GM18909 (cell line): Measurements from ENCODE around the gene IL32.

Experiments used
- ATAC-seq: cut with Tn5 transposase; IDR thresholded peaks from one replicate; pipeline ENCODE4 v1.9.1; 2021; ENCODE audit warnings: mild to moderate bottlenecking; ENCODE audit not compliant: unreplicated experiment, poor library complexity

The IL32 gene

DNA sequence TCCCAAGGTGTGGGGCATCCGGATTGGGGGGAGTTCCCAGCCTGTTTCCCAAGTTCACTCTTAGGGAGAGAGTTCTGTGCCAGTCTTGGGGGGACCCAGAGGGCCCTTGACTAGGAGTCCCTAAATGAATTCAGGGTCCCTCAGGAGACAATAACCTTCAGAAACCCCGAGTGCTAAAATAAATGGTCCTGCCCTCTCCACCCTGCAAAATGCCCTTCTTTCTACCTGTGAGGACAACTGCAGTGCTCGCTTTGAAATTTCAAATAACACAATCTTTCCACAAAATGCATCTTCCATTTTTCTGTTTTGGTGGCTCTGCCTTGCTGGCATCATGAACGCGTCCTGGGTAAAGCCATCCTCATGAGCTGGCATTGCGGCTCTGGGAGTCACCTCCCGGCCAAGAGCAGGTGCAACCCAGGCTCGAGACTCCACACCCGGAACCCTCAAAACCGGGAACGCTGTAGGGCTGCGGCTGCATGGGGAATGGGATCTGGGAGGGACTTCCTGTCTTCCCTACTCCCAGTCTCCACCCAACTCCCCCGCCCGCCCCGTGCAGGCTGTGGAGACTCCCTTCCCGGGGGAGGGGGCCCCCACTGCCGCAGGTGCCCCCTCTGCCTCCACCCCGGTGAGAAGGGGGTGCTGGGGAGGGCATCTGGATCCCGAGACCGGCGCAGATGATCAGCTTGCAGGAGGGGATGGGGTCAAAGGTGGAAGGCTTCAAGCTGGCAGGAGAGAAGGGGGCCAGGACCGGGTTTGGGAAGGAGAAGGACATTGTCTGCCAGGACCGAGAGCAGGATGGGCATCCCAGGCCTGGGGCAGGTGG is 46.8 kb downstream of the IL32 start, which contains the start of gene ZNF205:
Gene ZNF205 (plus strand): TSS at position 529 of the 823 bp plus-strand sequence. CDS start 845 bp downstream, outside the sequence.
- no peak for ATAC-seq

DNA sequence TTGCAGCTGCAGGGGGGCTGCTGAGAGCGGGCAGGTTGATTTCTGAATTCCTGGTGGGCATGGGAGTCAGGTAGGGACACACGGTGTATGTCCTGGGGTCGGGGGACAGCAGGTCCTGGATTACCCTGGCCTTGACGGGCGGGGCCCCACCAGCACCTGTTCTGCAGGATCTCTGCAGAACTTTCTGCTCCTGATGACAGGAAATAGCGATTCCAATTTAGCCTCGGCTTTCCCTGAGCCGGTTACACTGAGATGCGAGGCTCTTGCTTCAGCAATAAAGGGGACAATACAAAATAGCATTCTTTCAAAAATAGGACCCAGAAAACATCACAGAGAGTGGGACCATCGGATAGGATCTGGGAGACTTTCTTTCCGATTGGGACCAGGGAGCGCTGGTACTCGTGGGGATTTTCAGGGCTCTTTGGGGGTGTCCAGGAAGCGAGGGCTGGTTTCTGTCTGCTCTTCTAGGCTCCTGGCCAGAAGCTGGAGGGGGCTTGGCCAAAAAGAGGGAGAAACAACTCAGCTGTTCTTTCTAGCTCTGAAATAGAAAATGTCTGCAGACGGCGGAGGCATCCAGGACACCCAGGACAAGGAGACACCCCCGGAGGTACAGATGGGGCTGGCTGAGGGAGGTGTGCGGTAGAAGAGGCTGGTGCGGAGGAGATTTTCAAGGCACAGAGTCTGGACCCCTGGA is 47.6 kb downstream of the IL32 start:
- no peak for ATAC-seq

DNA sequence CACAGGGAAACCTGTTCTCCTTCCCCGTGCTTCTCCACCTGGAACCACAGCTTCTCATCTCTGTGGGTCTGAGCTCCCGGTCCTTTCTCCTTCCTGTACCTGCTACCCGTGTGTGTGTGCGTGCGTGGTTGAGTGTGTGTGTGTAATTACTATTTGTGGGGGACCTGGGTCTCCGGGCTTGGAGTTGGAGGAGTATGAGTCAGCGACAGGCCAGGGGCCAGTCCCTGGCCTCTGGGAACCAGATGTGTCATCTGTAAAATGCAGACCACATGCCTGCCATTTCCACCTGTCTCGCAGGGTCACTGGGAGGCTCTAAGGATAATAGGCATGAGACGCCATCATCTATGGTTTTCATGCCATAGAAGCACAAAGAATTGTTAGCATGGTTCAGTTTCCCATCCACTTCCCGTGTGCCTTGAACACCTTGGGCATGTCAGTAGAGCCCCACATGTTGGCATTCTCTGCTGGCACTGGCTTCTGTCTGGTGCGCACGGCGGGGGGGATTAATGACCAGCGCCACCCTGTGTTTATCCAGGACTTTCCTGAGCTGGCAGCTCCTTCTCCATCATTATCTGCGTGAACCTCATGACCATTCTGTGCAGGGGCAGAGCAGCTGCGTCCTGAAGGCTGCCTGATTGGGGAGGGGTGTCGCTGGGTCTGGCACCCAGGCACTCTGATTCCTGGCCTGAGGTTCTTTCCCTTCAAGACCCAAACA is 48.5 kb downstream of the IL32 start:
- no peak for ATAC-seq

DNA sequence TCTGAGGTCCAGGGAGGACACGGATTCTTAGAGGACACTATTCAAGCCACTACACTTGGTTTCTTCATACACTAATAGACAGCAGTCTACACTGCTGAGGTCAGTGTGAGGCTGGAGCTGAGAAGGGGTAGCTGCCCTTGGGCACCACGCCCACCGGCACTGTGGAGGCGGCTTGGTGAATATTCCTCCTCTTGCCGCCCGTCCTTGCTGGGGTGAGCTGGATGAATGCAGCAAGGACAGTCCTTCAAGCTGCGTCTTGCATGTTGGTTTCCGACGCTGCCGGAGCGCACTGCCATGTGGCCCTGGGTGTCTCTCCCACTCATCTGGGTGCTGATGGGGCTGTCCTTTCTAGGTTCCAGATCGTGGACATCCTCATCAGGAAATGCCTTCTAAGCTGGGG is 49.6 kb downstream of the IL32 start:
- ATAC-seq, result no peak

DNA sequence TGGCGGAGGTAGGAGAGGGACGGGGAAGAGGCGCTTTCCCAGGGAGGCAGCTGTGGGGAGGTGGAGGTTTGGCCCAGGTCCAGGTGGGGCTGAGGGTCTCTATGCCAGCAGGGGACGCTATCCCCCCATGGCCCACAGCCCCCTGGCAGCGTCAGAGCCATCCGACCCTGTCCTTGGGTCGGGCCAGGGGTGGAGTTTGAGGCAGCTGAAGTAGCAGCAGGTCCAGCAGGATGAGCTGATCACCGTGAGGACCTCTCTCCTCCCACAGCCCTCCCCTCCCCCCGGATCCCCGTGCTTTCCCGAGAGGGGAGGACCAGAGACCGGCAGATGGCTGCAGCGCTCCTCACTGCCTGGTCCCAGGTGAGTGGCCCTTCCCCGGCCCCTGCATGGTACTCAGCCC is 50.1 kb downstream of the IL32 start:
- ATAC-seq, result no peak

DNA sequence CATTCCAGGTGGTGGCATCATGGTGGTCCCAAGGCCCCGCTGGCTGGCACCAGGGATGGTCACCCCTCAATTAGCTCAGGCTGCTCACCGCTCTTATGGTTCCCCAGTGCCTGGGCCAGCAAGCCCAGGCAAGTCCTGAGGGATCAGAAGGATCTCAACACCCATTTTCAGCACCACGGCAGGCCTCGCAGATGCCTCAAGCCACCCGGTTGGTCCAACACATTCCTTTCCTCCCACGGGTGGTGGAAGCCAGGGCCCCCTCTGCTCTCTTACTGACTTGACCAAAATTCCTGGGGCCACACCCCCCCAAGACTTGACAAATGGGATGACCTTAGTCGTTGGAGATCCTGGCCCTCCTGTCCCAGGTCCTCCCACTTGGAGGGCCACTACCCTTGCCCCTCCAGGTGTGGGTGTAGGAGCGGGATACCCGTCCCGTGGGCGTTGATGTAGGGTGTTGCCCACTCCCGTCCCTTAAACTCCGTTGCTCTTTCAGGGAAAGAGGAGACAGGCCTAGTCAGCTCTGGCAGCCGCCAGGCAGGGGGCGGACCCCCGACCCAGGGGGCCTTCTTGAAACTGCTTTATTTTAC is 52.9 kb downstream of the IL32 start:
- ATAC-seq, result no peak

DNA sequence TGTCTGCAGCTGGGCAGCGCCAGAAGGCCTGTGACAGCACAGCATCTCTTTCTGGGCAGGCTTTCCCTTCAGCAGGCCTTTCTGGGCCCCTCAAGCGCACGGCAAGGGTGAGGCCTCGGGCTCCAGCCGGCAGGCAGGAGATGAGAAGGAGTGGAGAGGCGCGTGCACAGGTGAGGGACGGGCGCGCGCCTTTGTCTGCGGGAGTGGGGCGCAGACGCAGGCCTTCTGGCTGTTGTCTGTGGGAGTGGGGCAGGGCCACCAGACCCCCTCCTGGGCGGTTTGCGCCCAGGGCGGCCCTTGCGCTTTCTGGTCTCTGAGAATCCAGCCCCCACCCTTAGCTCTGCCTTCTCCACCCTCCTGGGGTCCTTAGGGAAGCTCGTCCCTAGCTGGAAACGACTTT is 53.4 kb downstream of the IL32 start:
- ATAC-seq, result no peak
